A549 (cell line): ENCODE data around the gene TLNRD1. TPM values are rescaled to one million over a fixed set of nuclear protein-coding genes. Genes with fewer than 3 reads are reported as not detected.
A peak's percentile ranks its signal among the peaks of the same experiment; 100 is the strongest.

Source experiments
- ATAC-seq, 2 experiments: fragments of 200-7000 bp in 1 of 2; fragments of >200 bp in 1 of 2; cut with Nextera tagmentation in 1 of 2; cut with Tn5 transposase in 1 of 2; 3 replicates each; pipeline versions ENCODE4 v1.8.0 to v1.9.1; 2018 to 2020; ENCODE audit warnings: mild to moderate bottlenecking in 1 of 2, moderate library complexity in 1 of 2
- CTCF ChIA-PET: fragments of 300-600 bp; sonication (Branson Sonifier 250); formaldehyde crosslinking; extraction: SDS; loops from one replicate; lab custom pipeline; 2021; ENCODE audit warnings: antibody characterized with exemption, inconsistent platforms; lab: Yijun Ruan, JAX
- POLR2A ChIA-PET: fragments of 350-600 bp; formaldehyde crosslinking; extraction: SDS; loops from one replicate; lab custom pipeline; 2021; ENCODE audit warnings: antibody characterized with exemption, inconsistent platforms; lab: Yijun Ruan, JAX
- DNase-seq, 2 experiments: peaks; one replicate each; pipeline versions ENCODE4 v3.0.0 to v3.0.0-alpha.2; 2011 to 2016; ENCODE audit warnings: low read depth in 1 of 2, low spot score in 1 of 2
- FAIRE-seq: peaks from 2 replicates; lab custom pipeline; 2011; peaks lifted over from hg19 to GRCh38; lab: Jason Lieb, UNC
- H3K27ac ChIP-seq, 2 experiments: fragments of >200 bp; sonication (Bioruptor Twin); formaldehyde crosslinking; 3 replicates each; pipeline ENCODE4 v1.5.1; 2016 to 2017
- H3K4me1 ChIP-seq: fragments of >200 bp; sonication (Bioruptor Twin); formaldehyde crosslinking; 3 replicates; pipeline ENCODE4 v1.6.1; 2016
- H3K4me2 ChIP-seq: fragments of >200 bp; sonication (Bioruptor Twin); formaldehyde crosslinking; 3 replicates; pipeline ENCODE4 v1.6.1; 2016
- H3K4me3 ChIP-seq: fragments of >200 bp; sonication (Bioruptor Twin); formaldehyde crosslinking; 3 replicates; pipeline ENCODE4 v1.5.1; 2016
- H3K9me3 ChIP-seq: fragments of >200 bp; sonication (Bioruptor Twin); formaldehyde crosslinking; 3 replicates; pipeline ENCODE4 v1.6.1; 2016
- BHLHE40 ChIP-seq: IDR thresholded peaks from 2 replicates; pipeline ENCODE4 v1.6.1; 2012; ENCODE audit warnings: low read depth, low read length, inconsistent platforms
- CBX2 ChIP-seq: fragments of 200-600 bp; sonication (generic); IDR thresholded peaks from 2 replicates; pipeline ENCODE4 v1.6.1; 2016; ENCODE audit warnings: low read depth, mild to moderate bottlenecking, borderline replicate concordance
- CBX8 ChIP-seq: fragments of 200-600 bp; sonication (generic); IDR thresholded peaks from 2 replicates; pipeline ENCODE4 v1.6.1; 2016
- CHD4 ChIP-seq: fragments of 200-600 bp; sonication (generic); IDR thresholded peaks from 2 replicates; pipeline ENCODE4 v1.6.1; 2016; ENCODE audit warnings: antibody characterized with exemption, mild to moderate bottlenecking, borderline replicate concordance
- EHF ChIP-seq: fragments of 250-450 bp; sonication (Bioruptor Pico); IDR thresholded peaks from 2 replicates; pipeline ENCODE4 v1.5.0; 2020; ENCODE audit warnings: mild to moderate bottlenecking
- JUN ChIP-seq, 2 experiments: fragments of >200 bp; sonication (Bioruptor Twin); formaldehyde crosslinking; IDR thresholded peaks; 2 replicates in 1 of 2; 3 replicates in 1 of 2; pipeline ENCODE4 v1.6.1; 2016 to 2017
- MAFK ChIP-seq: fragments of 450-650 bp; IDR thresholded peaks from 2 replicates; pipeline ENCODE4 v1.6.1; 2014; ENCODE audit not compliant: partially characterized antibody
- MAZ ChIP-seq: fragments of 150-350 bp; IDR thresholded peaks from 2 replicates; pipeline ENCODE4 v1.6.1; 2014; ENCODE audit warnings: antibody characterized with exemption, low read depth, low read length, borderline replicate concordance
- NR3C1 ChIP-seq: fragments of >200 bp; sonication (Bioruptor Twin); formaldehyde crosslinking; IDR thresholded peaks from 3 replicates; pipeline ENCODE4 v1.6.1; 2017
- POLR2A ChIP-seq: IDR thresholded peaks from 2 replicates; pipeline ENCODE4 v1.6.1; 2012; ENCODE audit warnings: mild to moderate bottlenecking, low read length
- POLR2AphosphoS2 ChIP-seq: conservative IDR thresholded peaks from 2 replicates; pipeline ENCODE4 v1.6.1; 2012; ENCODE audit warnings: low read length, improper control_type of control experiment, inconsistent platforms
- RAD21 ChIP-seq, 2 experiments: fragments of >200 bp in 1 of 2; sonication (Bioruptor Twin) in 1 of 2; formaldehyde crosslinking in 1 of 2; IDR thresholded peaks in 1 of 2; conservative IDR thresholded peaks in 1 of 2; 2 replicates in 1 of 2; 3 replicates in 1 of 2; pipeline ENCODE4 v1.6.1; 2012 to 2018; ENCODE audit warnings: inconsistent platforms in 1 of 2
- RARB ChIP-seq: fragments of 250-450 bp; sonication (Bioruptor Pico); IDR thresholded peaks from 2 replicates; pipeline ENCODE4 v1.8.0; 2021; ENCODE audit warnings: mild to moderate bottlenecking, moderate library complexity
- RFX5 ChIP-seq: fragments of 450-650 bp; IDR thresholded peaks from 2 replicates; pipeline ENCODE4 v1.7.1; 2014; ENCODE audit warnings: antibody characterized with exemption, mild to moderate bottlenecking, moderate library complexity
- SMC3 ChIP-seq: fragments of >200 bp; sonication (Bioruptor Twin); formaldehyde crosslinking; IDR thresholded peaks from 3 replicates; pipeline ENCODE4 v1.6.1; 2018; ENCODE audit warnings: inconsistent platforms
- SREBF2 ChIP-seq: fragments of 450-650 bp; IDR thresholded peaks from 2 replicates; pipeline ENCODE4 v1.6.1; 2014; ENCODE audit warnings: mild to moderate bottlenecking, moderate library complexity
- ZNF302 ChIP-seq: fragments of 250-450 bp; sonication (Bioruptor Pico); IDR thresholded peaks from 2 replicates; pipeline ENCODE4 v1.9.0; 2021; ENCODE audit warnings: inconsistent platforms, mild to moderate bottlenecking, moderate library complexity
- ZSCAN20 ChIP-seq: fragments of 250-450 bp; sonication (Bioruptor Pico); IDR thresholded peaks from 2 replicates; pipeline ENCODE4 v1.8.0; 2022; ENCODE audit warnings: mild to moderate bottlenecking, moderate library complexity
- WGBS: methylation state at CpG from one replicate; pipeline ENCODE4 v1.1.6; 2017; ENCODE audit errors: missing lambda C conversion rate; 5-methylcytosine and 5-hydroxymethylcytosine counted together
- polyA plus RNA-seq, 4 experiments: library from polyadenylated mRNA; depleted of rRNA in 3 of 4; stranded (reverse); fragments of >200 nt; fragmentation: RNase III in 1 of 4; extraction: RNeasy Plus Mini Kit Qiagen cat#74134 plus additional on column Dnase treatment in 1 of 4; gene quantifications; 2 replicates in 3 of 4; 3 replicates in 1 of 4; pipeline ENCODE4 v1.2.3, GENCODE V29; 2011 to 2017
- TF ChIP-seq, protein P1 (sequence below): fragments of 150-350 bp; IDR thresholded peaks from 2 replicates; pipeline ENCODE4 v1.6.1; 2014; ENCODE audit warnings: low read depth, mild to moderate bottlenecking, low read length
- TF ChIP-seq, protein P2 (sequence below): fragments of 450-650 bp; IDR thresholded peaks from 2 replicates; pipeline ENCODE4 v1.6.1; 2014; ENCODE audit warnings: antibody characterized with exemption
- TF ChIP-seq, protein P3 (sequence below): fragments of >200 bp; sonication (Bioruptor Twin); formaldehyde crosslinking; IDR thresholded peaks from 3 replicates; pipeline ENCODE4 v1.5.1; 2016
- TF ChIP-seq, protein P4 (sequence below): IDR thresholded peaks from 2 replicates; pipeline ENCODE4 v1.6.1; 2012
- TF ChIP-seq, protein P5 (sequence below): fragments of 250-450 bp; sonication (Bioruptor Pico); IDR thresholded peaks from 2 replicates; pipeline ENCODE4 v1.5.0; 2021; ENCODE audit warnings: mild to moderate bottlenecking, moderate library complexity, borderline replicate concordance
- TF ChIP-seq, protein P6 (sequence below): fragments of >200 bp; sonication (Bioruptor Twin); formaldehyde crosslinking; IDR thresholded peaks from 2 replicates; pipeline ENCODE4 v1.6.1; 2016
- TF ChIP-seq, protein P7 (sequence below): fragments of 250-450 bp; sonication (Bioruptor Pico); IDR thresholded peaks from 2 replicates; pipeline ENCODE4 v1.5.0; 2020; ENCODE audit warnings: low read depth, mild to moderate bottlenecking, moderate library complexity

The TLNRD1 gene
- polyA plus RNA-seq, 2 of the 4 experiments (the other 2 are of a cell fraction): 6.6 to 7.2 TPM

DNA sequence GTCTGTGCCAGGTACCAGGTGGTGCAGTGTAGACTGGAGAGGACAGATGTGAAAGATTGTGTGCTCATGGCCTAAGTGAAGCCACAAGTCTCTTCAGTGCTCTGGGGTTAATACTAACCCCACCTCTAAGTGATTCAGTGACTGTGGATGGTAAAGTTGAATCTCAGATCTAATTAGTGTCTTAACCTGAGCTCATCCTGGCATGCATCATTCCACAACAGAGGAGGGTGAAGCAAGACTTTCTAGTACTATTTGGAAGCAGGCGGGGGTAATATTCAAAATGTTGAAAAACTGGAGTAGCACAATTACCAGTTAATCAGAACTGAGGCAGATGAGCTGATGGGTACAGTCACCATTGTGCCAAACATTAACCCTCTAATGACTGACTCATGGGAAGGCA, 8.3 kb upstream of the TLNRD1 start (continued):
- no peak for TF ChIP-seq CBX8
- TF ChIP-seq MAZ: no peak
- TF ChIP-seq ZSCAN20 (CRISPR knock-in tag): no peak
- TF ChIP-seq EHF (CRISPR knock-in tag): no peak
- TF ChIP-seq POLR2AphosphoS2: no peak
- TF ChIP-seq SREBF2: no peak
- no peak for TF ChIP-seq CBX2
- TF ChIP-seq ZNF302 (CRISPR knock-in tag): no peak

DNA sequence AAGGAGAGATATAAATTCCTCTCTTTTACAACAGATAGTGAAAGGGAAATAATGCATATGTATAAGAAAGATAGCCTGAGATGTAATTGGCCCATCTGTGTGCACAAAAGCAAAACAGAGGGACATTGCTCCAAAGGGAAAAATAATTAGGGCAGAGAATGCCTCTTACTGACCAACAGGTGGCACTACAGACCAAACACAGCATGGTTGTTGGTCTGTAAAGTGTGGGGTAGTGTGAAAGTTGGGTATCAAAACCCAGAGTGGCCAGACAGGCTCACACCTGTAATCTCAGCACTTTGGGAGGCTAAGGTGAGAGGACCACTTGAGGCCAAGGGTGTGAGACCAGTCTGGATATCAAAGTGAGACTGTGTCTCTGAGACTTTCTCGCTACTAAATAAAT, 4.5 kb upstream of the TLNRD1 start:
- DNase-seq (peak in 1 of 2 experiments; percentile 58), ATAC-seq (no peak), FAIRE-seq (no peak)
- CTCF ChIA-PET: no interaction called here
- POLR2A ChIA-PET: no interaction called here
- 87% methylated on average over 1 of the region's 1 CpG for WGBS
- no peak overlapping the region for H3K27ac ChIP-seq
- H3K4me2 ChIP-seq: no peak overlapping the region
- no peak overlapping the region for H3K4me3 ChIP-seq
- H3K4me1 ChIP-seq: peaks cover 7% of the 10 kb centered on the region
- no peaks in the 10 kb centered on the region for H3K9me3 ChIP-seq
- TF ChIP-seq, protein P1, sequence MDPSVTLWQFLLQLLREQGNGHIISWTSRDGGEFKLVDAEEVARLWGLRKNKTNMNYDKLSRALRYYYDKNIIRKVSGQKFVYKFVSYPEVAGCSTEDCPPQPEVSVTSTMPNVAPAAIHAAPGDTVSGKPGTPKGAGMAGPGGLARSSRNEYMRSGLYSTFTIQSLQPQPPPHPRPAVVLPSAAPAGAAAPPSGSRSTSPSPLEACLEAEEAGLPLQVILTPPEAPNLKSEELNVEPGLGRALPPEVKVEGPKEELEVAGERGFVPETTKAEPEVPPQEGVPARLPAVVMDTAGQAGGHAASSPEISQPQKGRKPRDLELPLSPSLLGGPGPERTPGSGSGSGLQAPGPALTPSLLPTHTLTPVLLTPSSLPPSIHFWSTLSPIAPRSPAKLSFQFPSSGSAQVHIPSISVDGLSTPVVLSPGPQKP: no peak
- TF ChIP-seq POLR2AphosphoS2: no peak
- no peak for TF ChIP-seq ZSCAN20 (CRISPR knock-in tag)
- TF ChIP-seq, protein P2, sequence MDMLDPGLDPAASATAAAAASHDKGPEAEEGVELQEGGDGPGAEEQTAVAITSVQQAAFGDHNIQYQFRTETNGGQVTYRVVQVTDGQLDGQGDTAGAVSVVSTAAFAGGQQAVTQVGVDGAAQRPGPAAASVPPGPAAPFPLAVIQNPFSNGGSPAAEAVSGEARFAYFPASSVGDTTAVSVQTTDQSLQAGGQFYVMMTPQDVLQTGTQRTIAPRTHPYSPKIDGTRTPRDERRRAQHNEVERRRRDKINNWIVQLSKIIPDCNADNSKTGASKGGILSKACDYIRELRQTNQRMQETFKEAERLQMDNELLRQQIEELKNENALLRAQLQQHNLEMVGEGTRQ: no peak
- TF ChIP-seq, protein P3, sequence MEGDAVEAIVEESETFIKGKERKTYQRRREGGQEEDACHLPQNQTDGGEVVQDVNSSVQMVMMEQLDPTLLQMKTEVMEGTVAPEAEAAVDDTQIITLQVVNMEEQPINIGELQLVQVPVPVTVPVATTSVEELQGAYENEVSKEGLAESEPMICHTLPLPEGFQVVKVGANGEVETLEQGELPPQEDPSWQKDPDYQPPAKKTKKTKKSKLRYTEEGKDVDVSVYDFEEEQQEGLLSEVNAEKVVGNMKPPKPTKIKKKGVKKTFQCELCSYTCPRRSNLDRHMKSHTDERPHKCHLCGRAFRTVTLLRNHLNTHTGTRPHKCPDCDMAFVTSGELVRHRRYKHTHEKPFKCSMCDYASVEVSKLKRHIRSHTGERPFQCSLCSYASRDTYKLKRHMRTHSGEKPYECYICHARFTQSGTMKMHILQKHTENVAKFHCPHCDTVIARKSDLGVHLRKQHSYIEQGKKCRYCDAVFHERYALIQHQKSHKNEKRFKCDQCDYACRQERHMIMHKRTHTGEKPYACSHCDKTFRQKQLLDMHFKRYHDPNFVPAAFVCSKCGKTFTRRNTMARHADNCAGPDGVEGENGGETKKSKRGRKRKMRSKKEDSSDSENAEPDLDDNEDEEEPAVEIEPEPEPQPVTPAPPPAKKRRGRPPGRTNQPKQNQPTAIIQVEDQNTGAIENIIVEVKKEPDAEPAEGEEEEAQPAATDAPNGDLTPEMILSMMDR: peak; percentile 28
- TF ChIP-seq RAD21 (conservative IDR thresholded peaks at IDR 0.05 in 1 of 2, IDR thresholded peaks at IDR 0.05 in 1 of 2): peak in 1 of 2 experiments; percentile 38; a peak in 2 of 5 replicates

DNA sequence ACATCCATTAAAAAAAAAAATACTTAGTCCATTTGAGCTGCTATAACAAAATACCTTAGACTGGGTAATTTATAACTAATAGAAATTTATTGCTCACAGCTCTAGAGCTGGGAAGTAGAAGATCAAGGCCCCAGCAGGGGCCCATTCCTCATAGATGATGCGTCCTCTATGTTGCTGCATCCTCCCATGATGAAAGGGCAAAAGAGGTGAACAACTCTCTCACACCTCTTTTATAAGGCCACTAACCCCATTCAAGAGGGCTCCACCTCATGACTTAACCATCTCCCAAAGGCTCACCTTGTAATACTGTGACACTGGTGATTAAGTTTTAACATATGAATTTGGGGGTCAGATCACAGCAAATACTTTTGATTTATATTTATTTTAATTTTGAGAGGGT, 3.0 kb upstream of the TLNRD1 start:
- H3K4me1 ChIP-seq: peaks cover 9% of the 10 kb centered on the region
- no peak for TF ChIP-seq RAD21 (conservative IDR thresholded peaks at IDR 0.05 in 1 of 2, IDR thresholded peaks at IDR 0.05 in 1 of 2)
- no peak for TF ChIP-seq BHLHE40
- no peak for TF ChIP-seq SMC3
- TF ChIP-seq CHD4: no peak
- TF ChIP-seq, protein P4, sequence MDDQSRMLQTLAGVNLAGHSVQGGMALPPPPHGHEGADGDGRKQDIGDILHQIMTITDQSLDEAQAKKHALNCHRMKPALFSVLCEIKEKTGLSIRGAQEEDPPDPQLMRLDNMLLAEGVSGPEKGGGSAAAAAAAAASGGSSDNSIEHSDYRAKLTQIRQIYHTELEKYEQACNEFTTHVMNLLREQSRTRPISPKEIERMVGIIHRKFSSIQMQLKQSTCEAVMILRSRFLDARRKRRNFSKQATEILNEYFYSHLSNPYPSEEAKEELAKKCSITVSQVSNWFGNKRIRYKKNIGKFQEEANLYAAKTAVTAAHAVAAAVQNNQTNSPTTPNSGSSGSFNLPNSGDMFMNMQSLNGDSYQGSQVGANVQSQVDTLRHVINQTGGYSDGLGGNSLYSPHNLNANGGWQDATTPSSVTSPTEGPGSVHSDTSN: no peak
- TF ChIP-seq SREBF2: no peak
- no peak for TF ChIP-seq MAFK
- TF ChIP-seq, protein P5, sequence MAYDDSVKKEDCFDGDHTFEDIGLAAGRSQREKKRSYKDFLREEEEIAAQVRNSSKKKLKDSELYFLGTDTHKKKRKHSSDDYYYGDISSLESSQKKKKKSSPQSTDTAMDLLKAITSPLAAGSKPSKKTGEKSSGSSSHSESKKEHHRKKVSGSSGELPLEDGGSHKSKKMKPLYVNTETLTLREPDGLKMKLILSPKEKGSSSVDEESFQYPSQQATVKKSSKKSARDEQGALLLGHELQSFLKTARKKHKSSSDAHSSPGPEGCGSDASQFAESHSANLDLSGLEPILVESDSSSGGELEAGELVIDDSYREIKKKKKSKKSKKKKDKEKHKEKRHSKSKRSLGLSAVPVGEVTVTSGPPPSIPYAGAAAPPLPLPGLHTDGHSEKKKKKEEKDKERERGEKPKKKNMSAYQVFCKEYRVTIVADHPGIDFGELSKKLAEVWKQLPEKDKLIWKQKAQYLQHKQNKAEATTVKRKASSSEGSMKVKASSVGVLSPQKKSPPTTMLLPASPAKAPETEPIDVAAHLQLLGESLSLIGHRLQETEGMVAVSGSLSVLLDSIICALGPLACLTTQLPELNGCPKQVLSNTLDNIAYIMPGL (CRISPR knock-in tag): no peak
- no peak for TF ChIP-seq RFX5
- TF ChIP-seq, protein P6, sequence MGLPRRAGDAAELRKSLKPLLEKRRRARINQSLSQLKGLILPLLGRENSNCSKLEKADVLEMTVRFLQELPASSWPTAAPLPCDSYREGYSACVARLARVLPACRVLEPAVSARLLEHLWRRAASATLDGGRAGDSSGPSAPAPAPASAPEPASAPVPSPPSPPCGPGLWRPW: no peak
- TF ChIP-seq RARB (CRISPR knock-in tag): no peak
- no peak for TF ChIP-seq JUN (IDR thresholded peaks at IDR 0.05)
- TF ChIP-seq, protein P7, sequence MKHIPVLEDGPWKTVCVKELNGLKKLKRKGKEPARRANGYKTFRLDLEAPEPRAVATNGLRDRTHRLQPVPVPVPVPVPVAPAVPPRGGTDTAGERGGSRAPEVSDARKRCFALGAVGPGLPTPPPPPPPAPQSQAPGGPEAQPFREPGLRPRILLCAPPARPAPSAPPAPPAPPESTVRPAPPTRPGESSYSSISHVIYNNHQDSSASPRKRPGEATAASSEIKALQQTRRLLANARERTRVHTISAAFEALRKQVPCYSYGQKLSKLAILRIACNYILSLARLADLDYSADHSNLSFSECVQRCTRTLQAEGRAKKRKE (CRISPR knock-in tag): no peak
- TF ChIP-seq POLR2A: no peak
- no peak for TF ChIP-seq POLR2AphosphoS2
- TF ChIP-seq, protein P1: no peak
- no peak for TF ChIP-seq CBX2
- no peak for TF ChIP-seq NR3C1
- ChIA-PET CTCF (interaction anchor here (0.9 to 1.3 kb wide), 2 partner anchors 7 to 45 kb away, joined by 3 to 4 read pairs; no protein-coding TSS in a partner anchor), POLR2A (no interaction called here)
- H3K4me2 ChIP-seq: no peak overlapping the region
- FAIRE-seq: no peak
- H3K9me3 ChIP-seq: no peaks in the 10 kb centered on the region
- no peak overlapping the region for H3K27ac ChIP-seq
- ATAC-seq: no peak
- H3K4me3 ChIP-seq: no peak overlapping the region
- 83% methylated on average over 1 of the region's 1 CpG for WGBS
- no peak for DNase-seq
